Vagina (tissue), 2 donors: ENCODE data around the gene GRHPR.

Source experiments
- CTCF ChIP-seq, 3 experiments: fragments of 450-650 bp in 2 of 3; fragments of 200-600 bp in 1 of 3; sonication (generic) in 1 of 3; IDR thresholded peaks; one replicate each; pipeline ENCODE4 v1.5.1; 2017 to 2019; ENCODE audit warnings: antibody characterized with exemption in 3 of 3, mild to moderate bottlenecking in 2 of 3, moderate library complexity in 2 of 3
- POLR2A ChIP-seq, 2 donors: fragments of 450-650 bp; IDR thresholded peaks; one replicate each; pipeline ENCODE4 v1.6.1; 2017; ENCODE audit warnings: antibody characterized with exemption in 2 of 2, mild to moderate bottlenecking in 2 of 2, moderate library complexity in 2 of 2
- POLR2AphosphoS5 ChIP-seq, 2 donors: sonication (generic); formaldehyde crosslinking; IDR thresholded peaks; one replicate each; pipeline ENCODE4 v1.9.0; 2017; ENCODE audit warnings: antibody characterized with exemption in 2 of 2, mild to moderate bottlenecking in 2 of 2, low read depth in 1 of 2; ENCODE audit not compliant: insufficient read depth in 1 of 2

DNA sequence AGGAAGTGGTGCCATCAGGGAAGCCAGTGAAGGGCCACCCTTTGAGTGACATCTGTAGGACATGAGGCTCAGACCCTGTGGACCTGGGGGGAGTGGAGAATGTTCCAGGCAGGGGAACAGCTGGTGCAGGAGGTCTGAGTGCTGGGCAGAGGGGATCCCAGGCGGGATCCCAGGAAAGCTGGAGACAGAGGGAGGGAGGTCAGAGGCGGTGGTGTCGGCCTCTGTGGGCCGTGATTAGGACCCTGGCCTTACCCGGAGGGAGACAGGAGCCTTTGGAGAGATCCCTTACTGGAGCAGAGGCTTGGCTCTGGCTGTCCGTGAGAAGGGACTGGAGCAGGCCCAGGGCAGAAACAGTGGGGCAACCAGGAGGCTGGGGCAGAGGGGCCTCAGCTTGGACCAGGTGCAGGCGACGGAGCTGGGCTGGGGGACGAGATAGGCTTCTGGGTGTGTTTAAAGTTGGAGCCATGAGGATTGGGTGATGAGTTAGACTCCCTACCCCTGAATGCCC lies 12.1 kb upstream of the GRHPR start:
- TF ChIP-seq POLR2A (IDR thresholded peaks at IDR 0.05) (no peak), CTCF (IDR thresholded peaks at IDR 0.05) (no peak), POLR2AphosphoS5 (IDR thresholded peaks at IDR 0.05; ENCODE audit: insufficient read depth in 1 of 2, low read depth in 1 of 2) (no peak)
